Measurements from ENCODE around the gene PHLDA2. TPM values are rescaled to one million over a fixed set of nuclear protein-coding genes. Genes with fewer than 3 reads are reported as not detected.

Gene PHLDA2
- total and polyA plus RNA-seq, 9 of the 15 experiments (the other 6 are each of a cell fraction or from before 2014, with no cell fraction given), result 0.43 to 42.4 (median 4.7) TPM

GRCh38 chr11:2929531-2929949 lies 320 bp upstream of the PHLDA2 start (continued):
- TF ChIP-seq, protein P1, sequence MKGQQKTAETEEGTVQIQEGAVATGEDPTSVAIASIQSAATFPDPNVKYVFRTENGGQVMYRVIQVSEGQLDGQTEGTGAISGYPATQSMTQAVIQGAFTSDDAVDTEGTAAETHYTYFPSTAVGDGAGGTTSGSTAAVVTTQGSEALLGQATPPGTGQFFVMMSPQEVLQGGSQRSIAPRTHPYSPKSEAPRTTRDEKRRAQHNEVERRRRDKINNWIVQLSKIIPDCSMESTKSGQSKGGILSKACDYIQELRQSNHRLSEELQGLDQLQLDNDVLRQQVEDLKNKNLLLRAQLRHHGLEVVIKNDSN (CRISPR knock-in tag; IDR thresholded peaks at IDR 0.05), result no peak
- TF ChIP-seq RBM34 (IDR thresholded peaks at IDR 0.05; ENCODE audit: borderline replicate concordance, insufficient read depth, low read length), result no peak

DNA sequence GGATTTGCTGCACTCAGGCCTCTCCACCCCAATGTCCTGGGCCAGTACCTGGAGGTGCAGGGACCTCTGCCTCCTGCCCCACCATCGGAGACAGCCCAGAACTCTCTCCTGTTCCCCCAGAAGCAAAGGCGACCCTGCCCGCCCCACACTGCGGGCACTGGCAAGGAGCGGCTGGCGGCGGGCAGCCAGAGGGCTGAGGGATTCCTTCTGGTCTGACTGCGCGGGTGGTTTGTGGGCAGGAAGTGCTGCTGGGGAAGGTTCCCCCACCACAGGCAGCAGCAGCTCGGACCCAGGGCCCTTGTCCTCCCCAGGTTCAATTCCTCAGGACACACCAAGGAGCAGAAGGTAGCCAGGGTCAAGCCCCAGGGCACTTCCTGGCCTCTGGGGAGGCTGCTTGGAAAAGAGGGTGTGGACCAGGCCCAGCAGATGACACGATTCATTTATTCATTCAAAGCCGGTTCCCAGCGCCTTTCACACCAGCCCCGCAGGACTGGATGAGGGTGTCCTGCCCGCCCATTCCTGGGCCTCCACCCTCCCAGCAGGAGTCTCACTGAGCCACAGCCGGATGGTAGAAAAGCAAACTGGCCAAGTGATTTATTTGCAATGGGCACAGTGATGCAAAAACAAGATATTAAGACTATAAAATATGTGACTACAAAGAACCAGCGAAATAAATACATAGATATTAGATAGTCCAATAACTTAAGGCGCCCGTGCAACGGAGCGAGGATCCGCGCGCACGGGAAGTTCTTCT lies 1.2 kb downstream of the PHLDA2 start:
- H3K4me2 ChIP-seq (ENCODE audit: insufficient read depth, low read length), result peak overlapping the region; percentile 88
- no peak for FAIRE-seq
- H2AFZ ChIP-seq (ENCODE audit: low read depth, low read length), result no peak overlapping the region
- peaks cover 10 to 69% of the 10 kb centered on the region in 2 experiments; a peak in 4 of 5 replicates for H3K4me1 ChIP-seq (replicated peaks in 1 of 2; ENCODE audit: control insufficient read depth in 2 of 2, insufficient read depth in 2 of 2, low read length in 2 of 2)
- H3K4me3 ChIP-seq, result peak overlapping the region; percentile 76
- H3K27me3 ChIP-seq (ENCODE audit: control insufficient read depth in 2 of 2, insufficient read depth in 2 of 2, low read length in 2 of 2), result no peaks in the 10 kb centered on the region
- H3K79me2 ChIP-seq (ENCODE audit: control insufficient read depth, insufficient read depth, low read length), result peaks cover 15% of the 10 kb centered on the region; the same call in 2 of the 3 replicates
- ChIA-PET CTCF (ENCODE audit: low intra/inter-chr PET ratio) (interaction anchor here (5.2 kb wide), 1 partner anchor 395 kb away, joined by 59 read pairs; no protein-coding TSS in a partner anchor), POLR2A (interaction anchor here (0.6 to 2.3 kb wide), 10 partner anchors 10 to 326 kb away, joined by 3 to 13 read pairs (median 5); no protein-coding TSS in a partner anchor)
- H3K27ac ChIP-seq (ENCODE audit: extremely low read depth, low read depth, low read length), result no peak overlapping the region
- no peak for ATAC-seq
- in situ Hi-C loops (cut with MboI) (no loop called here), intact Hi-C loops (cut with micrococcal nuclease) (no loop called here)
- peak; percentile 38 to 53 (median 44) for DNase-seq (ENCODE audit: extremely low read depth in 1 of 4, low spot score in 3 of 4)
- peaks cover 13% of the 10 kb centered on the region for H4K20me1 ChIP-seq (replicated peaks; ENCODE audit: control insufficient read depth, insufficient read depth, low read length)
- TF ChIP-seq RAD51 (IDR thresholded peaks at IDR 0.05; ENCODE audit: borderline replicate concordance, low read depth) (no peak), FIP1L1 (IDR thresholded peaks at IDR 0.05; ENCODE audit: low read depth, low read length, poor library complexity, severe bottlenecking) (peak; percentile 50), RBFOX2 (IDR thresholded peaks at IDR 0.05; ENCODE audit: low read depth, low read length) (peak; percentile 67), HNRNPL (IDR thresholded peaks at IDR 0.05; ENCODE audit: low read depth, low read length) (no peak), POLR2G (IDR thresholded peaks at IDR 0.05; ENCODE audit: low read depth, low read length) (peak; percentile 67), STAG1 (CRISPR knock-in tag; IDR thresholded peaks at IDR 0.05; ENCODE audit: borderline replicate concordance) (peak; percentile 18; the same call in 1 of the 2 replicates), MED1 (CRISPR knock-in tag; IDR thresholded peaks at IDR 0.05; ENCODE audit: borderline replicate concordance) (no peak), KDM5B (IDR thresholded peaks at IDR 0.05; ENCODE audit: insufficient replicate concordance, low read depth, low read length) (peak; percentile 37)
- TF ChIP-seq, protein P2, sequence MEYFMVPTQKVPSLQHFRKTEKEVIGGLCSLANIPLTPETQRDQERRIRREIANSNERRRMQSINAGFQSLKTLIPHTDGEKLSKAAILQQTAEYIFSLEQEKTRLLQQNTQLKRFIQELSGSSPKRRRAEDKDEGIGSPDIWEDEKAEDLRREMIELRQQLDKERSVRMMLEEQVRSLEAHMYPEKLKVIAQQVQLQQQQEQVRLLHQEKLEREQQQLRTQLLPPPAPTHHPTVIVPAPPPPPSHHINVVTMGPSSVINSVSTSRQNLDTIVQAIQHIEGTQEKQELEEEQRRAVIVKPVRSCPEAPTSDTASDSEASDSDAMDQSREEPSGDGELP (CRISPR knock-in tag; IDR thresholded peaks at IDR 0.05; ENCODE audit: borderline replicate concordance), result 0 out of 2 replicates have a peak, but pooled peaks have one; percentile 9
- TF ChIP-seq, protein P1 (CRISPR knock-in tag; IDR thresholded peaks at IDR 0.05), result 0 out of 2 replicates have a peak, but pooled peaks have one; percentile 6
- H3K9me3 ChIP-seq (replicated peaks; ENCODE audit: control insufficient read depth, insufficient read depth, low read depth, low read length), result no peaks in the 10 kb centered on the region
- no peaks in the 10 kb centered on the region for H3K9me1 ChIP-seq (ENCODE audit: control insufficient read depth, insufficient read depth, low read length)
- H3K36me3 ChIP-seq (ENCODE audit: control insufficient read depth, insufficient read depth, low read length), result no peaks in the 10 kb centered on the region
- 34% methylated on average over 25 of the region's 25 CpGs for WGBS (ENCODE audit: insufficient coverage, low coverage, missing lambda C conversion rate)
- no TSS peak for BruUV-seq (replicated peaks)
- H3K9ac ChIP-seq (ENCODE audit: insufficient read depth in 1 of 2, low read depth in 2 of 2, low read length in 2 of 2), result peak overlapping the region; percentile 70 to 94

Data from K562 (cell line).